Measurements from ENCODE around the gene CFAP46. TPM values are rescaled to one million over a fixed set of nuclear protein-coding genes. Genes with fewer than 3 reads are reported as not detected.

CFAP46 gene
- total RNA-seq, 1 donor from 2014 or later = 0.94 TPM

GRCh38 chr10:132790934-132791829 lies 151.2 kb downstream of the CFAP46 start:
- intact Hi-C loops (cut with DNase I) = no loop called here
- no peak for DNase-seq (ENCODE audit: low spot score)

- intact Hi-C loops (cut with DNase I) = no loop called here
- DNase-seq (ENCODE audit: low spot score) = no peak
Observed at GRCh38 chr10:132790470-132790869, 151.9 kb downstream of the CFAP46 start.

GRCh38 chr10:132789659-132790148 lies 152.7 kb downstream of the CFAP46 start:
- DNase-seq (ENCODE audit: low spot score) = no peak
- intact Hi-C loops (cut with DNase I) = no loop called here

GRCh38 chr10:132788831-132789219 lies 153.5 kb downstream of the CFAP46 start:
- intact Hi-C loops (cut with DNase I) = no loop called here
- DNase-seq (ENCODE audit: low spot score) = no peak

GRCh38 chr10:132788180-132788830 lies 154.1 kb downstream of the CFAP46 start:
- no peak for DNase-seq (ENCODE audit: low spot score)
- intact Hi-C loops (cut with DNase I) = no loop called here

GRCh38 chr10:132787495-132788179 lies 154.7 kb downstream of the CFAP46 start:
- DNase-seq (ENCODE audit: low spot score) = no peak
- intact Hi-C loops (cut with DNase I) = no loop called here

GRCh38 chr10:132786884-132787494 lies 155.4 kb downstream of the CFAP46 start:
- DNase-seq (ENCODE audit: low spot score) = no peak
- intact Hi-C loops (cut with DNase I) = no loop called here

- DNase-seq (ENCODE audit: low spot score) = no peak
- intact Hi-C loops (cut with DNase I) = no loop called here
Observed at GRCh38 chr10:132786476-132786883, 155.9 kb downstream of the CFAP46 start.

GRCh38 chr10:132785723-132786475 lies 156.5 kb downstream of the CFAP46 start, which contains the start of gene NKX6-2:
Gene NKX6-2, minus strand, starts transcription at chr10:132786147. Its CDS starts 199 bp downstream, at chr10:132785948.
- DNase-seq (ENCODE audit: low spot score) = no peak
- intact Hi-C loops (cut with DNase I) = no loop called here

GRCh38 chr10:132784866-132785722 lies 157.3 kb downstream of the CFAP46 start:
- intact Hi-C loops (cut with DNase I) = no loop called here
- no peak for DNase-seq (ENCODE audit: low spot score)

GRCh38 chr10:132783940-132784865 lies 158.2 kb downstream of the CFAP46 start:
- DNase-seq (ENCODE audit: low spot score) = no peak
- intact Hi-C loops (cut with DNase I) = no loop called here

GRCh38 chr10:132783165-132783939 lies 159.0 kb downstream of the CFAP46 start:
- no peak for DNase-seq (ENCODE audit: low spot score)
- intact Hi-C loops (cut with DNase I) = no loop called here

GRCh38 chr10:132781556-132781955 lies 160.8 kb downstream of the CFAP46 start:
- no peak for DNase-seq (ENCODE audit: low spot score)
- intact Hi-C loops (cut with DNase I) = no loop called here

- DNase-seq (ENCODE audit: low spot score) = no peak
- intact Hi-C loops (cut with DNase I) = no loop called here
Observed at GRCh38 chr10:132780356-132780755, 162.0 kb downstream of the CFAP46 start.

- DNase-seq (ENCODE audit: low spot score) = no peak
- intact Hi-C loops (cut with DNase I) = no loop called here
Observed at GRCh38 chr10:132779549-132780294, 162.6 kb downstream of the CFAP46 start.

GRCh38 chr10:132777441-132777840 lies 164.9 kb downstream of the CFAP46 start:
- no peak for DNase-seq (ENCODE audit: low spot score)
- intact Hi-C loops (cut with DNase I) = no loop called here
